Hepatocyte (in vitro differentiated cells): Measurements from ENCODE around the gene ASTN2. TPM values are rescaled to one million over a fixed set of nuclear protein-coding genes. Genes with fewer than 3 reads are reported as not detected.

ENCODE experiments used
- DNase-seq: peaks from one replicate; pipeline ENCODE4 v3.0.0-alpha.2; 2016; ENCODE audit warnings: low spot score
- H2AFZ ChIP-seq: fragments of 200-600 bp; sonication (generic); 2 replicates; pipeline ENCODE4 v1.6.0; 2016; ENCODE audit warnings: antibody characterized with exemption, mild to moderate bottlenecking
- H3K27ac ChIP-seq: fragments of 200-600 bp; sonication (generic); 2 replicates; pipeline ENCODE4 v1.5.1; 2016; ENCODE audit warnings: mild to moderate bottlenecking
- H3K27me3 ChIP-seq: fragments of 200-600 bp; sonication (generic); 2 replicates; pipeline ENCODE4 v1.6.1; 2016
- H3K36me3 ChIP-seq: fragments of 200-600 bp; sonication (generic); replicated peaks from 2 replicates; pipeline ENCODE4 v1.5.1; 2016; ENCODE audit warnings: low read depth; ENCODE audit not compliant: insufficient read depth
- H3K4me1 ChIP-seq: fragments of 200-600 bp; sonication (generic); 2 replicates; pipeline ENCODE4 v1.5.1; 2016; ENCODE audit warnings: mild to moderate bottlenecking, moderate library complexity; ENCODE audit not compliant: insufficient read depth
- H3K4me2 ChIP-seq: fragments of 200-600 bp; sonication (generic); 2 replicates; pipeline ENCODE4 v1.6.0; 2016
- H3K4me3 ChIP-seq: fragments of 200-600 bp; sonication (generic); 2 replicates; pipeline ENCODE4 v1.5.1; 2016; ENCODE audit warnings: mild to moderate bottlenecking
- H3K79me2 ChIP-seq: fragments of 200-600 bp; sonication (generic); 2 replicates; pipeline ENCODE4 v1.6.0; 2017; ENCODE audit warnings: mild to moderate bottlenecking
- H3K9me2 ChIP-seq: fragments of 200-600 bp; sonication (generic); replicated peaks from 2 replicates; pipeline ENCODE4 v1.6.0; 2017; ENCODE audit warnings: mild to moderate bottlenecking; ENCODE audit not compliant: insufficient read depth
- H3K9me3 ChIP-seq: fragments of 200-600 bp; sonication (generic); 2 replicates; pipeline ENCODE4 v1.5.1; 2016; ENCODE audit warnings: low read depth, mild to moderate bottlenecking
- H4K20me1 ChIP-seq: fragments of 200-600 bp; sonication (generic); 2 replicates; pipeline ENCODE4 v1.6.0; 2016; ENCODE audit warnings: mild to moderate bottlenecking; ENCODE audit not compliant: insufficient read depth, poor library complexity, severe bottlenecking
- EZH2 ChIP-seq: fragments of 200-600 bp; sonication (generic); IDR thresholded peaks from 2 replicates; pipeline ENCODE4 v1.6.1; 2016; ENCODE audit warnings: antibody characterized with exemption, mild to moderate bottlenecking, borderline replicate concordance
- EZH2phosphoT487 ChIP-seq: fragments of 200-600 bp; sonication (generic); IDR thresholded peaks from one replicate; pipeline ENCODE4 v1.6.1; 2018; ENCODE audit warnings: antibody characterized with exemption, mild to moderate bottlenecking, low read depth, moderate library complexity; ENCODE audit not compliant: unreplicated experiment, severe bottlenecking
- WGBS: methylation state at CpG from one replicate; pipeline ENCODE4 v1.1.6; 2016; ENCODE audit warnings: low lambda C conversion rate; ENCODE audit errors: missing lambda C conversion rate; 5-methylcytosine and 5-hydroxymethylcytosine counted together
- polyA plus RNA-seq: library from polyadenylated mRNA; unstranded; fragments of >200 nt; fragmentation: Nextera tagmentation; extraction: Ambion mirVana; gene quantifications from 2 replicates; pipeline ENCODE4 v1.2.1, GENCODE V29; 2016
- total RNA-seq: library from RNA; depleted of rRNA; stranded (reverse); fragments of >200 nt; gene quantifications from 2 replicates; pipeline ENCODE4 v1.2.3, GENCODE V29; 2014
- TF ChIP-seq, protein P1 (sequence below): fragments of 200-600 bp; sonication (generic); IDR thresholded peaks from 2 replicates; pipeline ENCODE4 v1.5.1; 2016; ENCODE audit warnings: antibody characterized with exemption, mild to moderate bottlenecking; ENCODE audit not compliant: poor library complexity

Gene ASTN2
- total and polyA plus RNA-seq, 2 experiments from 2014 or later, result 6.4 to 8.4 TPM

DNA sequence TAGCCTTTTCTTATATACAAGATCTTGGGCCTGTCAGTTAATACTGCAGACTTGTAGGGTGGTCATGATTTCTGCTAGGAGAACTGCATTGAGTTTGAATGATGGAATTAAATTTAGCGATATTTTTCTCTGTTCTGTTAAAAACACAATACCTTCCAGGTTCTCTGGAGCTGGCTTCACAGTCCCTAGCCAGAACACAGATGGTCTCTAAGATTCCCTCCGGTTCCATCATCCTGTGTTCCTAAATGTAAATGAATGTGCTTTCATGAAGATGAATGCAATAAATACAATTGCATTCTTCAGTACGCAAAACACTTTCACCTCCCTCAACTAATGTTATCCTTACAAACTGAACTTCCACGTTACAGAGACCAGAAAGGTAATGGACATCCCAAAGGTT, 264.9 kb downstream of the ASTN2 start:
- no peaks in the 10 kb centered on the region for H3K4me1 ChIP-seq
- no peaks in the 10 kb centered on the region for H4K20me1 ChIP-seq
- H3K36me3 ChIP-seq, result no peaks in the 10 kb centered on the region
- no peaks in the 10 kb centered on the region for H3K79me2 ChIP-seq
- no peak overlapping the region for H3K27ac ChIP-seq
- H3K9me3 ChIP-seq, result no peaks in the 10 kb centered on the region
- no peaks in the 10 kb centered on the region for H3K27me3 ChIP-seq
- no peak overlapping the region for H2AFZ ChIP-seq
- no peak overlapping the region for H3K4me2 ChIP-seq
- 91% methylated on average over 4 of the region's 4 CpGs for WGBS
- TF ChIP-seq, protein P1, sequence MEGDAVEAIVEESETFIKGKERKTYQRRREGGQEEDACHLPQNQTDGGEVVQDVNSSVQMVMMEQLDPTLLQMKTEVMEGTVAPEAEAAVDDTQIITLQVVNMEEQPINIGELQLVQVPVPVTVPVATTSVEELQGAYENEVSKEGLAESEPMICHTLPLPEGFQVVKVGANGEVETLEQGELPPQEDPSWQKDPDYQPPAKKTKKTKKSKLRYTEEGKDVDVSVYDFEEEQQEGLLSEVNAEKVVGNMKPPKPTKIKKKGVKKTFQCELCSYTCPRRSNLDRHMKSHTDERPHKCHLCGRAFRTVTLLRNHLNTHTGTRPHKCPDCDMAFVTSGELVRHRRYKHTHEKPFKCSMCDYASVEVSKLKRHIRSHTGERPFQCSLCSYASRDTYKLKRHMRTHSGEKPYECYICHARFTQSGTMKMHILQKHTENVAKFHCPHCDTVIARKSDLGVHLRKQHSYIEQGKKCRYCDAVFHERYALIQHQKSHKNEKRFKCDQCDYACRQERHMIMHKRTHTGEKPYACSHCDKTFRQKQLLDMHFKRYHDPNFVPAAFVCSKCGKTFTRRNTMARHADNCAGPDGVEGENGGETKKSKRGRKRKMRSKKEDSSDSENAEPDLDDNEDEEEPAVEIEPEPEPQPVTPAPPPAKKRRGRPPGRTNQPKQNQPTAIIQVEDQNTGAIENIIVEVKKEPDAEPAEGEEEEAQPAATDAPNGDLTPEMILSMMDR, result no peak
- no peak for TF ChIP-seq EZH2
- no peak for TF ChIP-seq EZH2phosphoT487
- H3K4me3 ChIP-seq, result no peak overlapping the region
- DNase-seq, result no peak
- H3K9me2 ChIP-seq, result no peaks in the 10 kb centered on the region

DNA sequence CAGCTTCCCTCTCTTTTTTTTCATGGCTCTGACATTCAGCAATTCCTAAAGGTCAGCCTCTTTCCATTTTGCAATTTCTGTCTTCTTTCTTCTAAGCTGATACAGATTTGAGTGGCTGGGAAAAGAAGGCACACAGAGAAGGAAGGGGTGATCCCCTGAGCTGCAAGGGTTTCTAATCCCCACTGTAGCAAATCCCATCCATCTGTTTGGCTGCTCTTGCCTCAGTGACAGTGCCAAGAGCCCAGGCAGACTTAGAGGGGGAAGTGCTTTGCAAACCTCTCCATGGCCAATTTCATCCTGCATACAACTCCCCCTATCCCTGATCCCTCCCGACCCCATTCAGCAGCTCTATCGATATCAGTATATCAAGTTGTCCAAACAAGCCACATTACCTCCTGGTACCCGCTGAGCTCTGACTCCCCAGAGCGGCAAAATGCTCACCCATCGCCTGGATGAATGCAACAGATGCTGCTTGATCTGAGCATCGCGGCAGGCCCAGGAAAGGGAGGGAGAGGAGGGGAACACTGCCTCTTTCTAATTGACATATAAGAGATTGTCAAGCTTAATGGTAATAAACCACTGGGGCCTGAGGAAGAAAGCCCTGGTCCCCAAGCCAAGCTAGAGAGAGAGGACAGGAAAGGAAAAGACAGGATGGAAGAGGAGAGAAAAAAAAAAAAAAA, 268.9 kb downstream of the ASTN2 start:
- no peaks in the 10 kb centered on the region for H3K9me3 ChIP-seq
- no peaks in the 10 kb centered on the region for H3K9me2 ChIP-seq
- no peak overlapping the region for H3K4me2 ChIP-seq
- H2AFZ ChIP-seq, result no peak overlapping the region
- no peak overlapping the region for H3K4me3 ChIP-seq
- H3K4me1 ChIP-seq, result no peaks in the 10 kb centered on the region
- no peaks in the 10 kb centered on the region for H3K27me3 ChIP-seq
- no peaks in the 10 kb centered on the region for H3K79me2 ChIP-seq
- no peak for DNase-seq
- H3K27ac ChIP-seq, result no peak overlapping the region
- WGBS, result 86% methylated on average over 7 of the region's 7 CpGs
- TF ChIP-seq, protein P1, result no peak
- TF ChIP-seq EZH2, result no peak
- no peak for TF ChIP-seq EZH2phosphoT487
- no peaks in the 10 kb centered on the region for H3K36me3 ChIP-seq
- H4K20me1 ChIP-seq, result no peaks in the 10 kb centered on the region

DNA sequence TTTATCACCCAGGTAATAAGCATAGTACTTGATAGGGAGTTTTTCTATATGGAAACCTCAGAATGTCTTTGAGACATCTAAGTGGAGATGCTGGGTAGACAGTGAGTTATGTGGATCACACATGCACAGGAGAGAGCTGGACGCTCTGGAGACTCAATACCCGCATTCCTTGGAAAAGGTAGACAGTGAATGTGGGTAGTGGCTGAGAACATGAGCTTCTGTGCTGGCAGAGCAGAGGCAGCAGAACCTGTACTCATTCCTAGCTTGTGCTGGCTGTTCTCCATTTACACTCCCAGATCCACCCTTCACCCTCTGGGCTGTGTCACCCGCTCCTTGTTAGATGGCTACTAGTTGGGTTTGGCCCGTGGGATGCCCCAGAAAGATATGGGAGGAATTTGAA, 269.8 kb downstream of the ASTN2 start:
- Histone ChIP-seq H3K79me2 (no peaks in the 10 kb centered on the region), H3K4me1 (no peaks in the 10 kb centered on the region), H2AFZ (no peak overlapping the region), H3K4me2 (no peak overlapping the region), H3K27ac (no peak overlapping the region), H3K27me3 (peaks cover under 1% of the 10 kb centered on the region), H3K9me3 (no peaks in the 10 kb centered on the region), H4K20me1 (no peaks in the 10 kb centered on the region), H3K9me2 (no peaks in the 10 kb centered on the region), H3K36me3 (no peaks in the 10 kb centered on the region), H3K4me3 (no peak overlapping the region)
- no peak for DNase-seq
- WGBS, result 84% methylated on average over 4 of the region's 4 CpGs
- no peak for TF ChIP-seq EZH2phosphoT487
- no peak for TF ChIP-seq EZH2
- TF ChIP-seq, protein P1, result no peak
